Psoas muscle (tissue), 8 donors: Measurements from ENCODE around the gene CAMTA1. TPM values are rescaled to one million over a fixed set of nuclear protein-coding genes. Genes with fewer than 3 reads are reported as not detected.

ENCODE experiments used
- ATAC-seq, 4 donors: fragments of 200-7000 bp; cut with Tn5 transposase; one replicate each; pipeline ENCODE4 v1.9.1; 2020; ENCODE audit warnings: moderate library complexity in 3 of 4, mild to moderate bottlenecking in 2 of 4
- DNase-seq, 2 donors: peaks; one replicate each; pipeline ENCODE4 v3.0.0-alpha.2; 2020
- H3K27ac ChIP-seq: fragments of 200-600 bp; one replicate; pipeline ENCODE4 v1.8.0; 2022
- H3K27me3 ChIP-seq, 3 donors: fragments of 200-600 bp in 1 of 3; one replicate each; pipeline versions ENCODE4 v1.6.1 to v1.8.0; 2013 to 2022; ENCODE audit warnings: low read length in 2 of 3, mild to moderate bottlenecking in 2 of 3, moderate library complexity in 1 of 3; ENCODE audit not compliant: insufficient read depth in 3 of 3
- H3K36me3 ChIP-seq, 2 donors: fragments of 200-600 bp in 1 of 2; one replicate each; pipeline versions ENCODE4 v1.6.1 to v1.8.0; 2013 to 2022; ENCODE audit warnings: low read depth in 1 of 2, mild to moderate bottlenecking in 1 of 2, moderate library complexity in 1 of 2; ENCODE audit not compliant: insufficient read depth in 1 of 2
- H3K4me1 ChIP-seq: fragments of 200-600 bp; one replicate; pipeline ENCODE4 v1.8.0; 2022
- H3K4me3 ChIP-seq: fragments of 200-600 bp; one replicate; pipeline ENCODE4 v1.8.0; 2022; ENCODE audit warnings: mild to moderate bottlenecking
- H3K9me3 ChIP-seq: fragments of 200-600 bp; one replicate; pipeline ENCODE4 v1.8.0; 2022
- whole genome bisulfite sequencing, 3 donors: extraction: QIAGEN DNeasy Blood & Tissue Kit; methylation state at CpG; one replicate each; pipeline versions ENCODE4 v1.1.6 to v1.1.7; 2013; 5-methylcytosine and 5-hydroxymethylcytosine counted together
- intact Hi-C, 2 donors: fragments of 100-400 bp; cut with DNase I; formaldehyde crosslinking; loops; one replicate each; pipeline versions ENCODE4 v1.11.0 to v1.14.2; 2022
- polyA plus RNA-seq, 3 donors: library from polyadenylated mRNA; stranded (reverse); fragments of 200-250 nt; gene quantifications; one replicate each; pipeline ENCODE4 v1.2.3, GENCODE V29; 2013
- total RNA-seq, 4 donors: library from RNA; stranded (reverse); fragmentation: NEBNext Ultra II Directional in 2 of 4; extraction: Animal tissue kit (Norgen Biotek cat#: 25700) in 2 of 4; gene quantifications; one replicate each; pipeline versions ENCODE4 v1.2.1 to v1.2.4, GENCODE V29; 2021 to 2023
- TF ChIP-seq, protein P1 (sequence below): fragments of 200-600 bp; IDR thresholded peaks from one replicate; pipeline ENCODE4 v1.8.0; 2022; ENCODE audit warnings: antibody characterized with exemption
- donor health status: healthy with polysubstance abuse.
- donor health status: DM: no; HTN: no; CAD: no; lungs with moderate emphysema.
- donor health status: Bipolar disorder and iron deficiency.
- donor health status: healthy.
- donor health status: DM: yes; HTN: yes; CAD: no.
- donor health status: DM: no; HTN: no; CAD: no.
- donor health status: DM: no; HTN: no; CAD: no.
- donor health status: DM: yes; HTN: yes; CAD: no.

Gene CAMTA1
- total and polyA plus RNA-seq, 7 donors = 64.6 to 206 (median 76.5) TPM

DNA sequence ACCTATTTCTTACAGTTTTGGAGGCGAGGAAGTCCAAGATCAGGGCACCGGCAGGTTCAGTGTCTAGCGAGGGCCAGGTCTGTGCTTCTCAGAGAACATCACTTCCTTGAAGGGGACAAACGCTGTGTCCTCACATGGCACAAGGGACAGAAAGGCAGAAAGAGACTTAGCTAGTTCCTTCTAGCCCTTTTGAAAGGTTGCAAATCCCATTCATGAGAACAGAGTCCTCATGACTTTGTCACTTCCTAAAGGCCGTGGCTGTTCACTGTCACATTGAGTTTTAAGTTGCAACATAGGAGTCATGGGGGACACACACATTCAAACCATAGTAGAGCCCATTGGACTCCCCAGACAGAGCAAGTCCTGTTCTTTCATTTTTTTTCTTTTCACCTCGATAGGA lies 1026.2 kb downstream of the CAMTA1 start:
- Histone ChIP-seq H3K4me1 (no peaks in the 10 kb centered on the region), H3K27ac (no peak overlapping the region), H3K4me3 (no peak overlapping the region), H3K36me3 (peaks cover 16 to 94% of the 10 kb centered on the region in 2 donors), H3K9me3 (no peaks in the 10 kb centered on the region), H3K27me3 (no peaks in the 10 kb centered on the region)
- DNase-seq (no peak), ATAC-seq (no peak)
- WGBS, 3 donors = 92 to 95% (median 92%) methylated on average over 6 of the region's 6 CpGs
- TF ChIP-seq, protein P1, sequence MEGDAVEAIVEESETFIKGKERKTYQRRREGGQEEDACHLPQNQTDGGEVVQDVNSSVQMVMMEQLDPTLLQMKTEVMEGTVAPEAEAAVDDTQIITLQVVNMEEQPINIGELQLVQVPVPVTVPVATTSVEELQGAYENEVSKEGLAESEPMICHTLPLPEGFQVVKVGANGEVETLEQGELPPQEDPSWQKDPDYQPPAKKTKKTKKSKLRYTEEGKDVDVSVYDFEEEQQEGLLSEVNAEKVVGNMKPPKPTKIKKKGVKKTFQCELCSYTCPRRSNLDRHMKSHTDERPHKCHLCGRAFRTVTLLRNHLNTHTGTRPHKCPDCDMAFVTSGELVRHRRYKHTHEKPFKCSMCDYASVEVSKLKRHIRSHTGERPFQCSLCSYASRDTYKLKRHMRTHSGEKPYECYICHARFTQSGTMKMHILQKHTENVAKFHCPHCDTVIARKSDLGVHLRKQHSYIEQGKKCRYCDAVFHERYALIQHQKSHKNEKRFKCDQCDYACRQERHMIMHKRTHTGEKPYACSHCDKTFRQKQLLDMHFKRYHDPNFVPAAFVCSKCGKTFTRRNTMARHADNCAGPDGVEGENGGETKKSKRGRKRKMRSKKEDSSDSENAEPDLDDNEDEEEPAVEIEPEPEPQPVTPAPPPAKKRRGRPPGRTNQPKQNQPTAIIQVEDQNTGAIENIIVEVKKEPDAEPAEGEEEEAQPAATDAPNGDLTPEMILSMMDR = no peak
- intact Hi-C loops = loop anchor here in 1 of 2 donors (2.0 kb wide), 1 partner anchor 29 kb away; no protein-coding TSS in a partner anchor

DNA sequence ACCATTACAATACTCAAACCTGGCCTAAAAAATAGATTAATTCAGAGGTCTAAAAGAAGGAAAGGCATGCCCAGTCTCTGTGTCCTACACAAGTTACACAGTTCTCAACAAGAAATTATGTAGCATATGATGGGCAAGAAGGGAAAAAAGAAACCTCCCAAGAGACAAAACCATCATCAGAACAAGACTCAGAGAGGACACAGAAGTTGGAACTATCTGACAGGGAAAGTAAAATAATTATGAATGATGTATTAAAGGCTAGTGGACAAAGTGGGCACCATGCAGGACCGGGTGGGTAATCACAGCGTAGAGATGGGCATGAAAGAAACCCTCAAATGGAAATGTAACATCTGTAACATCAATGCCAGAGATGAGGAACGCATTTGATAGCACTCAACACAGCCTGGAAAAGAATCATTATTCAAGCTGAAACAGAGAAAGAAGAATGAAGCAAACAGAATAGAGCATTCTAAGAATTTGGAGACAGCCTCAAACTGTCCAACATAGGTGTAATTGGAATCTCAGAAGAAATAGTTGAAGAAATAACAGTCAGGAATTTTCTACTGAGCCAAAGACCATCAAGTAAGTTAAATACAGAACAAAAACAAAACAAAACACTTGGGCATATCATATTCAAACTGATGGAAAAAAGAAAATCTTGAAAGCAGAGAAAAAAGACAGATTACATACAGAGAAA lies 1028.6 kb downstream of the CAMTA1 start:
- ATAC-seq (no peak), DNase-seq (no peak)
- TF ChIP-seq, protein P1 = no peak
- intact Hi-C loops = no loop called here
- Histone ChIP-seq H3K4me1 (no peaks in the 10 kb centered on the region), H3K27ac (no peak overlapping the region), H3K27me3 (no peaks in the 10 kb centered on the region), H3K36me3 (peaks cover 22 to 94% of the 10 kb centered on the region in 2 donors), H3K9me3 (no peaks in the 10 kb centered on the region), H3K4me3 (no peak overlapping the region)
- 91 to 98% (median 97%) methylated on average over 3 of the region's 3 CpGs for WGBS, 3 donors

Other genes starting within 250 kb of the CAMTA1 start
- gene NOL9, start 230.9 kb upstream of the CAMTA1 start, total RNA-seq = 10 to 100 TPM; 17.1 to 26.1 (median 22.8) TPM
- 10 to 100 TPM in 1 of 3 donors, 1 to 10 TPM in 2; 5.0 to 10.6 (median 9.5) TPM for gene NOL9, start 230.9 kb upstream of the CAMTA1 start, polyA plus RNA-seq
- gene TAS1R1, start 230.1 kb upstream of the CAMTA1 start, total RNA-seq = not detected
- gene TAS1R1, start 230.1 kb upstream of the CAMTA1 start, polyA plus RNA-seq = under 1 TPM in 2 of 3 donors, not detected in 1; 0.04 to 0.16 TPM
- gene ZBTB48, start 205.5 kb upstream of the CAMTA1 start, total RNA-seq = 10 to 100 TPM in 3 of 4 donors, 1 to 10 TPM in 1; 3.7 to 12.0 (median 11.4) TPM
- 10 to 100 TPM in 2 of 3 donors, 1 to 10 TPM in 1; 9.7 to 16.6 (median 15.1) TPM for gene ZBTB48, start 205.5 kb upstream of the CAMTA1 start, polyA plus RNA-seq
- gene KLHL21, start 182.6 kb upstream of the CAMTA1 start, total RNA-seq = 100 to 1,000 TPM in 3 of 4 donors, 10 to 100 TPM in 1; 87.3 to 253 (median 113) TPM
- 100 to 1,000 TPM in 2 of 3 donors, 10 to 100 TPM in 1; 83.1 to 200 (median 120) TPM for gene KLHL21, start 182.6 kb upstream of the CAMTA1 start, polyA plus RNA-seq
- gene PHF13, start 171.7 kb upstream of the CAMTA1 start, total RNA-seq = 10 to 100 TPM in 1 of 4 donors, 1 to 10 TPM in 3; 5.4 to 21.3 (median 8.2) TPM
- gene PHF13, start 171.7 kb upstream of the CAMTA1 start, polyA plus RNA-seq = 1 to 10 TPM; 4.8 to 7.5 (median 7.1) TPM
- 10 to 100 TPM in 2 of 4 donors, 1 to 10 TPM in 2; 8.9 to 18.8 (median 13.4) TPM for gene THAP3, start 160.6 kb upstream of the CAMTA1 start, total RNA-seq
- 10 to 100 TPM; 19.6 to 40.1 (median 22.8) TPM for gene THAP3, start 160.6 kb upstream of the CAMTA1 start, polyA plus RNA-seq
- gene DNAJC11, start 83.6 kb upstream of the CAMTA1 start, total RNA-seq = 10 to 100 TPM; 40.4 to 58.8 (median 51.1) TPM
- gene DNAJC11, start 83.6 kb upstream of the CAMTA1 start, polyA plus RNA-seq = 10 to 100 TPM; 28.2 to 65.4 (median 63.9) TPM